HEK293 (cell line): ENCODE data around the gene LRRC57.

Source experiments
- GLI2 ChIP-seq: fragments of 450-650 bp; formaldehyde crosslinking; IDR thresholded peaks from 2 replicates; pipeline ENCODE4; 2017; ENCODE audit warnings: missing biosample characterization, missing genetic modification characterization, low read depth, borderline replicate concordance
- GLIS1 ChIP-seq: fragments of 450-650 bp; formaldehyde crosslinking; IDR thresholded peaks from 2 replicates; pipeline ENCODE4 v1.5.1; 2016; ENCODE audit warnings: missing biosample characterization, missing genetic modification characterization
- GLIS2 ChIP-seq: fragments of 450-650 bp; formaldehyde crosslinking; IDR thresholded peaks from 2 replicates; pipeline ENCODE4 v1.5.1; 2016; ENCODE audit warnings: missing biosample characterization, missing genetic modification characterization
- REPIN1 ChIP-seq: fragments of 450-650 bp; formaldehyde crosslinking; IDR thresholded peaks from 2 replicates; pipeline ENCODE4 v1.5.1; 2017; ENCODE audit warnings: missing biosample characterization, missing genetic modification characterization, low read depth
- SALL2 ChIP-seq: fragments of 450-650 bp; formaldehyde crosslinking; IDR thresholded peaks from 2 replicates; pipeline ENCODE4 v1.5.0; 2017; ENCODE audit warnings: missing biosample characterization, mild to moderate bottlenecking, missing genetic modification characterization, borderline replicate concordance
- SCRT2 ChIP-seq: fragments of 450-650 bp; formaldehyde crosslinking; IDR thresholded peaks from 2 replicates; pipeline ENCODE4 v1.5.1; 2016; ENCODE audit warnings: missing biosample characterization, missing genetic modification characterization
- WT1 ChIP-seq: fragments of 450-650 bp; formaldehyde crosslinking; IDR thresholded peaks from 2 replicates; pipeline ENCODE4 v1.5.1; 2016; ENCODE audit warnings: missing biosample characterization, missing genetic modification characterization
- ZNF157 ChIP-seq: fragments of 450-650 bp; formaldehyde crosslinking; IDR thresholded peaks from 2 replicates; pipeline ENCODE4 v1.5.1; 2016; ENCODE audit warnings: missing biosample characterization, missing genetic modification characterization
- ZNF169 ChIP-seq: fragments of 450-650 bp; formaldehyde crosslinking; IDR thresholded peaks from 2 replicates; pipeline ENCODE4 v1.5.1; 2016; ENCODE audit warnings: missing biosample characterization, missing genetic modification characterization
- ZNF174 ChIP-seq: fragments of 450-650 bp; formaldehyde crosslinking; IDR thresholded peaks from 2 replicates; pipeline ENCODE4 v1.5.0; 2017; ENCODE audit warnings: missing biosample characterization, mild to moderate bottlenecking, missing genetic modification characterization
- ZNF211 ChIP-seq: fragments of 450-650 bp; formaldehyde crosslinking; IDR thresholded peaks from 2 replicates; pipeline ENCODE4 v1.5.1; 2016; ENCODE audit warnings: low read depth, missing biosample characterization, missing genetic modification characterization
- ZNF302 ChIP-seq: fragments of 450-650 bp; formaldehyde crosslinking; IDR thresholded peaks from 2 replicates; pipeline ENCODE4 v1.5.1; 2016; ENCODE audit warnings: missing biosample characterization, missing genetic modification characterization, low read depth
- ZNF404 ChIP-seq: fragments of 450-650 bp; formaldehyde crosslinking; IDR thresholded peaks from 2 replicates; pipeline ENCODE4 v1.5.1; 2017; ENCODE audit warnings: missing biosample characterization, missing genetic modification characterization
- ZNF501 ChIP-seq: fragments of 450-650 bp; formaldehyde crosslinking; IDR thresholded peaks from 2 replicates; pipeline ENCODE4 v1.5.1; 2016; ENCODE audit warnings: missing biosample characterization, missing genetic modification characterization
- ZNF610 ChIP-seq: fragments of 450-650 bp; formaldehyde crosslinking; IDR thresholded peaks from 2 replicates; pipeline ENCODE4 v1.5.1; 2016; ENCODE audit warnings: missing biosample characterization, missing genetic modification characterization, borderline replicate concordance
- ZNF626 ChIP-seq: fragments of 450-650 bp; sonication (Bioruptor Pico); formaldehyde crosslinking; IDR thresholded peaks from 2 replicates; pipeline ENCODE4 v1.5.1; 2018; ENCODE audit warnings: missing biosample characterization, missing genetic modification characterization, inconsistent platforms
- ZNF660 ChIP-seq: fragments of 450-650 bp; IDR thresholded peaks from 2 replicates; pipeline ENCODE4 v1.5.1; 2018; ENCODE audit warnings: missing biosample characterization, mild to moderate bottlenecking, missing genetic modification characterization
- ZNF76 ChIP-seq: fragments of 450-650 bp; formaldehyde crosslinking; IDR thresholded peaks from 2 replicates; pipeline ENCODE4; 2016; ENCODE audit warnings: low read depth, missing biosample characterization, missing genetic modification characterization, borderline replicate concordance
- ZNF792 ChIP-seq: fragments of 450-650 bp; formaldehyde crosslinking; IDR thresholded peaks from 2 replicates; pipeline ENCODE4 v1.5.1; 2016; ENCODE audit warnings: missing biosample characterization, missing genetic modification characterization
- ZNF843 ChIP-seq: fragments of 450-650 bp; formaldehyde crosslinking; IDR thresholded peaks from 2 replicates; pipeline ENCODE4 v1.5.1; 2016; ENCODE audit warnings: missing biosample characterization, missing genetic modification characterization
- TF ChIP-seq, protein P1 (sequence below): fragments of 450-650 bp; formaldehyde crosslinking; IDR thresholded peaks from 2 replicates; pipeline ENCODE4 v1.5.1; 2016; ENCODE audit warnings: missing biosample characterization, missing genetic modification characterization
- TF ChIP-seq, protein P2 (sequence below): fragments of 450-650 bp; formaldehyde crosslinking; IDR thresholded peaks from 2 replicates; pipeline ENCODE4 v1.5.1; 2016; ENCODE audit warnings: missing biosample characterization, missing genetic modification characterization
- TF ChIP-seq, protein P3 (sequence below): fragments of 450-650 bp; formaldehyde crosslinking; IDR thresholded peaks from 2 replicates; pipeline ENCODE4 v1.5.1; 2016; ENCODE audit warnings: missing biosample characterization, missing genetic modification characterization
- TF ChIP-seq, protein P4 (sequence below): fragments of 450-650 bp; IDR thresholded peaks from 2 replicates; pipeline ENCODE4 v1.5.1; 2018; ENCODE audit warnings: missing biosample characterization, mild to moderate bottlenecking, missing genetic modification characterization
- TF ChIP-seq, protein P5 (sequence below): fragments of 450-650 bp; formaldehyde crosslinking; IDR thresholded peaks from 2 replicates; pipeline ENCODE4 v1.5.1; 2016; ENCODE audit warnings: missing biosample characterization, missing genetic modification characterization, borderline replicate concordance
- TF ChIP-seq, protein P6 (sequence below): fragments of 450-650 bp; formaldehyde crosslinking; IDR thresholded peaks from 2 replicates; pipeline ENCODE4 v1.5.1; 2016; ENCODE audit warnings: missing biosample characterization, missing genetic modification characterization, low read depth

Gene LRRC57

DNA sequence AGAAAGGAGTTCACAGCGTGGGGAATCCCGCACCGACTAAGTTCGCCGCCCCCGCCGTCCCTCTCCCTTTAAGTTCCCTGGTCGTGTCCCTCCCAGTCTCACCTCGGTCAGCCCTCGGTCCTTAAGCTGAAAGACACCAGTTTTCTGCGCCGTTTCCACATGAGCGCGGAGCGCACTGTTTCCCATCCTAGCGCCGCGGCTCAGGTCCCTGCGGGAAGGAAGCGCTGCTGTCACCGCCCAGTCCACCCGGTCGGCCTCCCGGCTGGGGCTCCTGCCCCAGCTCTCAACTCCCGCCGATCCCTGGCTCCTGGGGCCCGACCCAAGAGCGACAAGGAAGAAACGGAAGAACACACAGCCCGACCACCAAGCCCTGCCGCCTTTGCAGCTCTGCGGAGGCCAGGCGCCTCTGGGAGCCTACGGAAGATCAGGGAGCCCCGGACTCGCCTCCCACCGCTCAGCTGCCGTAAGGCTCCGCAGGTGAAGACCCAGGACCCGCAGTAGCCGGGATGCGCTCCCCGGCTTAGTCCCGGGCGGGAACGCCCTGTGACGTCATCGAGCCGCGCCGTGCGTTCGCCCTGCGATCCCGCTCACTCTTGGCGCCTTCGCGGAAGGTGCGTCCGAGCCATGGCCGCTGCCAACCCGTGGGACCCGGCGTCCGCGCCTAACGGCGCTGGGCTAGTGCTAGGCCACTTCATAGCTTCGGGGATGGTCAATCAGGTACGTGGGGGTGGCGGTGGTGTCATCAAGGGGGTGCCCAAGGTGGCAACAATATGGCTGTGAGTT, at the start of gene LRRC57, which contains the start of gene HAUS2 (continued):
- TF ChIP-seq, protein P1, sequence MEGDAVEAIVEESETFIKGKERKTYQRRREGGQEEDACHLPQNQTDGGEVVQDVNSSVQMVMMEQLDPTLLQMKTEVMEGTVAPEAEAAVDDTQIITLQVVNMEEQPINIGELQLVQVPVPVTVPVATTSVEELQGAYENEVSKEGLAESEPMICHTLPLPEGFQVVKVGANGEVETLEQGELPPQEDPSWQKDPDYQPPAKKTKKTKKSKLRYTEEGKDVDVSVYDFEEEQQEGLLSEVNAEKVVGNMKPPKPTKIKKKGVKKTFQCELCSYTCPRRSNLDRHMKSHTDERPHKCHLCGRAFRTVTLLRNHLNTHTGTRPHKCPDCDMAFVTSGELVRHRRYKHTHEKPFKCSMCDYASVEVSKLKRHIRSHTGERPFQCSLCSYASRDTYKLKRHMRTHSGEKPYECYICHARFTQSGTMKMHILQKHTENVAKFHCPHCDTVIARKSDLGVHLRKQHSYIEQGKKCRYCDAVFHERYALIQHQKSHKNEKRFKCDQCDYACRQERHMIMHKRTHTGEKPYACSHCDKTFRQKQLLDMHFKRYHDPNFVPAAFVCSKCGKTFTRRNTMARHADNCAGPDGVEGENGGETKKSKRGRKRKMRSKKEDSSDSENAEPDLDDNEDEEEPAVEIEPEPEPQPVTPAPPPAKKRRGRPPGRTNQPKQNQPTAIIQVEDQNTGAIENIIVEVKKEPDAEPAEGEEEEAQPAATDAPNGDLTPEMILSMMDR (tag by site-specific recombination): 0 out of 2 replicates have a peak, but pooled peaks have one; percentile 11
- TF ChIP-seq, protein P2, sequence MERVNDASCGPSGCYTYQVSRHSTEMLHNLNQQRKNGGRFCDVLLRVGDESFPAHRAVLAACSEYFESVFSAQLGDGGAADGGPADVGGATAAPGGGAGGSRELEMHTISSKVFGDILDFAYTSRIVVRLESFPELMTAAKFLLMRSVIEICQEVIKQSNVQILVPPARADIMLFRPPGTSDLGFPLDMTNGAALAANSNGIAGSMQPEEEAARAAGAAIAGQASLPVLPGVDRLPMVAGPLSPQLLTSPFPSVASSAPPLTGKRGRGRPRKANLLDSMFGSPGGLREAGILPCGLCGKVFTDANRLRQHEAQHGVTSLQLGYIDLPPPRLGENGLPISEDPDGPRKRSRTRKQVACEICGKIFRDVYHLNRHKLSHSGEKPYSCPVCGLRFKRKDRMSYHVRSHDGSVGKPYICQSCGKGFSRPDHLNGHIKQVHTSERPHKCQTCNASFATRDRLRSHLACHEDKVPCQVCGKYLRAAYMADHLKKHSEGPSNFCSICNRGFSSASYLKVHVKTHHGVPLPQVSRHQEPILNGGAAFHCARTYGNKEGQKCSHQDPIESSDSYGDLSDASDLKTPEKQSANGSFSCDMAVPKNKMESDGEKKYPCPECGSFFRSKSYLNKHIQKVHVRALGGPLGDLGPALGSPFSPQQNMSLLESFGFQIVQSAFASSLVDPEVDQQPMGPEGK (tag by site-specific recombination): peak; percentile 74
- TF ChIP-seq, protein P3, sequence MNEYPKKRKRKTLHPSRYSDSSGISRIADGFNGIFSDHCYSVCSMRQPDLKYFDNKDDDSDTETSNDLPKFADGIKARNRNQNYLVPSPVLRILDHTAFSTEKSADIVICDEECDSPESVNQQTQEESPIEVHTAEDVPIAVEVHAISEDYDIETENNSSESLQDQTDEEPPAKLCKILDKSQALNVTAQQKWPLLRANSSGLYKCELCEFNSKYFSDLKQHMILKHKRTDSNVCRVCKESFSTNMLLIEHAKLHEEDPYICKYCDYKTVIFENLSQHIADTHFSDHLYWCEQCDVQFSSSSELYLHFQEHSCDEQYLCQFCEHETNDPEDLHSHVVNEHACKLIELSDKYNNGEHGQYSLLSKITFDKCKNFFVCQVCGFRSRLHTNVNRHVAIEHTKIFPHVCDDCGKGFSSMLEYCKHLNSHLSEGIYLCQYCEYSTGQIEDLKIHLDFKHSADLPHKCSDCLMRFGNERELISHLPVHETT (tag by site-specific recombination): peak; percentile 63; the same call in 1 of the 2 replicates
- 0 out of 2 replicates have a peak, but pooled peaks have one; percentile 62 for TF ChIP-seq ZNF610 (tag by site-specific recombination)
- no peak for TF ChIP-seq ZNF169 (tag by site-specific recombination)
- TF ChIP-seq, protein P4, sequence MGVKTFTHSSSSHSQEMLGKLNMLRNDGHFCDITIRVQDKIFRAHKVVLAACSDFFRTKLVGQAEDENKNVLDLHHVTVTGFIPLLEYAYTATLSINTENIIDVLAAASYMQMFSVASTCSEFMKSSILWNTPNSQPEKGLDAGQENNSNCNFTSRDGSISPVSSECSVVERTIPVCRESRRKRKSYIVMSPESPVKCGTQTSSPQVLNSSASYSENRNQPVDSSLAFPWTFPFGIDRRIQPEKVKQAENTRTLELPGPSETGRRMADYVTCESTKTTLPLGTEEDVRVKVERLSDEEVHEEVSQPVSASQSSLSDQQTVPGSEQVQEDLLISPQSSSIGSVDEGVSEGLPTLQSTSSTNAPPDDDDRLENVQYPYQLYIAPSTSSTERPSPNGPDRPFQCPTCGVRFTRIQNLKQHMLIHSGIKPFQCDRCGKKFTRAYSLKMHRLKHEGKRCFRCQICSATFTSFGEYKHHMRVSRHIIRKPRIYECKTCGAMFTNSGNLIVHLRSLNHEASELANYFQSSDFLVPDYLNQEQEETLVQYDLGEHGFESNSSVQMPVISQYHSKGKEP: no peak
- TF ChIP-seq ZNF843 (tag by site-specific recombination): 0 out of 2 replicates have a peak, but pooled peaks have one; percentile 21
- no peak for TF ChIP-seq ZNF174 (tag by site-specific recombination)
- no peak; the same call in 1 of the 2 replicates for TF ChIP-seq WT1 (tag by site-specific recombination)
- peak; percentile 64; the same call in 1 of the 2 replicates for TF ChIP-seq ZNF501 (tag by site-specific recombination)
- TF ChIP-seq ZNF404 (tag by site-specific recombination): no peak
- no peak; the same call in 1 of the 2 replicates for TF ChIP-seq ZNF660
- no peak for TF ChIP-seq ZNF157 (tag by site-specific recombination)
- TF ChIP-seq GLIS1 (tag by site-specific recombination): peak; percentile 44; the same call in 1 of the 2 replicates
- TF ChIP-seq REPIN1: no peak
- peak; percentile 72 for TF ChIP-seq GLIS2
- no peak for TF ChIP-seq SALL2 (tag by site-specific recombination)
- TF ChIP-seq ZNF792: no peak
- no peak for TF ChIP-seq GLI2
- no peak for TF ChIP-seq ZNF211
- no peak for TF ChIP-seq ZNF626 (tag by site-specific recombination)
- no peak for TF ChIP-seq ZNF302 (tag by site-specific recombination)
- TF ChIP-seq SCRT2 (tag by site-specific recombination): peak; percentile 67
- TF ChIP-seq, protein P5, sequence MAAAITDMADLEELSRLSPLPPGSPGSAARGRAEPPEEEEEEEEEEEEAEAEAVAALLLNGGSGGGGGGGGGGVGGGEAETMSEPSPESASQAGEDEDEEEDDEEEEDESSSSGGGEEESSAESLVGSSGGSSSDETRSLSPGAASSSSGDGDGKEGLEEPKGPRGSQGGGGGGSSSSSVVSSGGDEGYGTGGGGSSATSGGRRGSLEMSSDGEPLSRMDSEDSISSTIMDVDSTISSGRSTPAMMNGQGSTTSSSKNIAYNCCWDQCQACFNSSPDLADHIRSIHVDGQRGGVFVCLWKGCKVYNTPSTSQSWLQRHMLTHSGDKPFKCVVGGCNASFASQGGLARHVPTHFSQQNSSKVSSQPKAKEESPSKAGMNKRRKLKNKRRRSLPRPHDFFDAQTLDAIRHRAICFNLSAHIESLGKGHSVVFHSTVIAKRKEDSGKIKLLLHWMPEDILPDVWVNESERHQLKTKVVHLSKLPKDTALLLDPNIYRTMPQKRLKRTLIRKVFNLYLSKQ (tag by site-specific recombination): no peak
- TF ChIP-seq, protein P6, sequence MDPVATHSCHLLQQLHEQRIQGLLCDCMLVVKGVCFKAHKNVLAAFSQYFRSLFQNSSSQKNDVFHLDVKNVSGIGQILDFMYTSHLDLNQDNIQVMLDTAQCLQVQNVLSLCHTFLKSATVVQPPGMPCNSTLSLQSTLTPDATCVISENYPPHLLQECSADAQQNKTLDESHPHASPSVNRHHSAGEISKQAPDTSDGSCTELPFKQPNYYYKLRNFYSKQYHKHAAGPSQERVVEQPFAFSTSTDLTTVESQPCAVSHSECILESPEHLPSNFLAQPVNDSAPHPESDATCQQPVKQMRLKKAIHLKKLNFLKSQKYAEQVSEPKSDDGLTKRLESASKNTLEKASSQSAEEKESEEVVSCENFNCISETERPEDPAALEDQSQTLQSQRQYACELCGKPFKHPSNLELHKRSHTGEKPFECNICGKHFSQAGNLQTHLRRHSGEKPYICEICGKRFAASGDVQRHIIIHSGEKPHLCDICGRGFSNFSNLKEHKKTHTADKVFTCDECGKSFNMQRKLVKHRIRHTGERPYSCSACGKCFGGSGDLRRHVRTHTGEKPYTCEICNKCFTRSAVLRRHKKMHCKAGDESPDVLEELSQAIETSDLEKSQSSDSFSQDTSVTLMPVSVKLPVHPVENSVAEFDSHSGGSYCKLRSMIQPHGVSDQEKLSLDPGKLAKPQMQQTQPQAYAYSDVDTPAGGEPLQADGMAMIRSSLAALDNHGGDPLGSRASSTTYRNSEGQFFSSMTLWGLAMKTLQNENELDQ (tag by site-specific recombination): no peak
- peak; percentile 54; the same call in 1 of the 2 replicates for TF ChIP-seq ZNF76
